Occipital lobe (tissue), 2 donors: ENCODE data around the gene CPNE4. TPM values are rescaled to one million over a fixed set of nuclear protein-coding genes. Genes with fewer than 3 reads are reported as not detected.
"Not testable (repeated sequence)": the region's sequence is repeated elsewhere in the genome, so short reads cannot be mapped to it uniquely, and the experiment has no call there.

Source experiments
- DNase-seq: peaks from one replicate; lab custom pipeline; 2025; lab: John Stamatoyannopoulos, UW
- total RNA-seq: library from RNA; depleted of rRNA; stranded (reverse); fragments of >200 nt; gene quantifications from one replicate; pipeline ENCODE4 v1.2.3, GENCODE V29; 2014

Gene CPNE4
- total RNA-seq, 1 donor from 2014 or later, result 3.4 TPM

DNA sequence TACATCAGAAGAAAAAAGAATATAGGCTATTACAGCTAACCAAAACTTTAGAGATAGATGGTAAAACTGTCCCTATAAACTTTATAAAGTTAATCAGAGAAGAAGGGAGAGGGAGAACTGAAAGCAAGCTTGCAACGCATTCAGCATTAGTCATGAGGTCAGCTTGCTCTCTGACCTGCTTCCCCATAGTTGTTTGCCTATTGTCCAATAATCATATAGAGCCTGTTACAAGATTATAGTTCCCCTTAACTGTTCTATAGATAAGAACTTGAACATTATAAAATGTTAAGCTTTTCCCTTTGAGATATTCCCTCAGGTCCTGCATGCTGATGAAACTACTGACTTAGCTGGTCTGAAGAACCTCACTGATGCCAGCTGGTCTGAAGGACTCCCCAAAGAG, 74.5 kb downstream of the CPNE4 start:
- DNase-seq, result no peak

GRCh38 chr3:131957980-131958379, 76.8 kb downstream of the CPNE4 start:
- DNase-seq, result no peak

- DNase-seq, result no peak
Observed at GRCh38 chr3:131957511-131957910, 77.3 kb downstream of the CPNE4 start.

DNA sequence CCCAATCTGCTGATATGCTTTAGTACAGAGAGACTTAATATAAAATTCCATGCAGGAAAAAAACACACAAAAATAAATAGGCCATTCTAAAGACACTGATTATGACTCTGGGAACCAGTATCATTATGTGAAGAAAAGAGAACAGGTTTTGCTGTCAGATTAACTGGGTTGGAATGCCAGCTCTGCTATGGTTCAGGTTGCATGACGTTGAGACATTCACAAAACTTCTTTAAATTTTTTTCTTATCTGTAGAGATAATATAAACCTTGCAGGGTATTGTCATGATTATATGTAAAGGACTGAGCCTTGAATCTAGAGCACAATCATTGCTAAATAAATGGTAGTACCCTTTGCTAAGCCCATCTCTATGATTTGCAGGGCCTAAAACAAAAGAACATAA, 86.0 kb downstream of the CPNE4 start:
- no peak for DNase-seq

DNA sequence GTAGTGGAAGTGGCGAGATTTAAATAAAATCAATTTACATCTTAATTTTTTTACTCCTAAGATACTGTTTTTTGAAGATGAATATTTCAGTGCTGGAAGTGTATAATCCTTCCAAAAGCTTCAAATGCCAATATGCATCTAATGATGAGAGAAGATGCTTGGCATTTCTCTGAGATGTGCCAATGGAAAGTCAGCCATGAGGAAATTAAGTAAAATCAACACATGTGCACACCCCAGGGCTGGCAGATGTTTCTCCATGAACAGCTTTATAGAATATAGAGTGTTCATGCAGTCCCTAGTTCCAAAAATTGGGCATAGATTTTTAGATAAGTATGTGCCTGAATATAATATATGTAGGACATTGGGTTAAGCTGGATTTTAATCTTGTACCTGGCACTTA, 90.1 kb downstream of the CPNE4 start:
- DNase-seq, result no peak

DNA sequence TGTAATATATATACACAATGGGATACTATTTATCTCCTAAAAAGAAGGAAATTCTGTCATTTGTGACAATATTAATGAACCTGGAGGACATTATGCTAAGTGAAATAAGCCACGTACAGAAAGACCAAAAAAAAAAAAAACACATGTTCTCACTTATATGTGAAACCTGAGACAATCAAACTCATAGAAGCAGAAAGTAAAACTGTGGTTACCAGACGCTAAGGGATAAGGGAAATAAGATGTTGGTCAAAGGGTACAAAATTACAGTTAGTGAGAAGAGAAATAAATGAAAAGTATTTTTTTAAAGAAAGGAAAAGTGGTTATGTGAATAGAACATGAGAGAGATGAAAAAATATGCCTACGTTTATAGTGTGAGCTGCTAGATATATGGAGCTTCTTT, 101.1 kb downstream of the CPNE4 start:
- DNase-seq, result no peak

DNA sequence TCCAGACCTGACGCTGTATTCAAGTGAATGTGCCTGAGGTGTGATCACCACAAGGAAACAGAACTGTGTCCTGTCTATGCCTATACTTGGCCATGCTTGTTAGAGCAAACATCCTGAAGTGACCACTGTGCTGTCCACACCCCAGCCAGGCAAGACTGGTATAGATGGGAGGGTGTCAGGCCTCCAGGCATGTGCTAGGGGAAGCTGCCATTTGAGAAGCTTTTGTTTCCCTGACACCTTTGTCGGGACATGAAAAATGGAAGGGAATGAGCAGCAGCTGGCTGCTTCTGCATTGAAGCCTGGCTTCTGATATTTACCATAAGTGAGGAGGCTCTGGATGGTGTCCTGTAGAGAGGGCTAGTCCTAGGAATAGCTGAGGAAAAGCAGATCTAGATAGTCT, 106.2 kb downstream of the CPNE4 start:
- no peak for DNase-seq

GRCh38 chr3:131925571-131925970, 109.2 kb downstream of the CPNE4 start:
- DNase-seq, result no peak

GRCh38 chr3:131922356-131922755, 112.5 kb downstream of the CPNE4 start:
- no peak for DNase-seq

DNA sequence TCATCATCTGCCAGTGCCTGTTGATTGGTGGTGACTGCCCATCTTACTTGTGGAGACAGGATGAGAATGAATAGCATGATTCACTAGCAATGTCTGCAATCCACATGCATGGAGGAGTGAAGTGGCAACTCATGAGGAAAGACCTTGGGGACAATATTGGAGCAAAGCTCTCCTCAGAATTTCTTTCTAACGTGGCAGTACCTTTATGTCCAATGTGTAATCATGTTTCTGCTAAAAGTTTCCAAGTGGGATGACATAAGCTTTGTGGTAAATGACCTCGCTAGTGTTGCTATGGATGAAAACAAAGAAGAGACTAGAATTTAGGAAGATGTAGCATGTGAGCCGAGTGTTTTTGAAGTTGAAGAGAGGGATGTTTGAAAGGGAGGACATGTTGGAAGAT, 117.8 kb downstream of the CPNE4 start:
- DNase-seq, result no peak

DNA sequence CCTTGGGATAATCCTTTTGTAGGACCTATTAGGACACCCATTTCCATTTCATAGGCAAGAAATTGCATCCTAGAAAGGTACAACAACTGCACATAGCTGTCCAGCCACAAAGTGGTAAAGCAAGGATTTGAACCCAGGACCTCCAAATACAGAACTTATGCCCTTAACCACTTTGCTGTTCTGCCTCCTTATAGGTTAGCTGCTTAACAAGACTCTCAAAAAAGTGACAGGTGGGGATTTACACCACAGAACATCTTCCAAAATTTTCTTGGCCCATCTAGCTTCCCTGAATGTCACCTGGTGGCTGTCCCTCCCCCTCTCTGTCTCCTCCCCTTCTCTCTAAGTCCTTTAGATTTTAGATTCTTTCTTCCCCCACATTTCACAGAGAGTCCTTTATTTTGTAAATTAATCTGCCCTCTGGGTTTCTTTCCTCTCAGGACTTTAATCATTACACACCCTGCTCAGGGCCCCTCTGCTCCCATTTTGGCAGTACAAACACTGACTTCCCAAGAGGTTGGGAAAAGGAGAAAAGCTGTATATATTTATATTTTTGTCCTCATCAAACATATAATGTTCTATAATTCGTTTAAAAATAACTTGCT, 120.6 kb downstream of the CPNE4 start:
- no peak for DNase-seq

GRCh38 chr3:131912255-131912654, 122.6 kb downstream of the CPNE4 start:
- no peak for DNase-seq

DNA sequence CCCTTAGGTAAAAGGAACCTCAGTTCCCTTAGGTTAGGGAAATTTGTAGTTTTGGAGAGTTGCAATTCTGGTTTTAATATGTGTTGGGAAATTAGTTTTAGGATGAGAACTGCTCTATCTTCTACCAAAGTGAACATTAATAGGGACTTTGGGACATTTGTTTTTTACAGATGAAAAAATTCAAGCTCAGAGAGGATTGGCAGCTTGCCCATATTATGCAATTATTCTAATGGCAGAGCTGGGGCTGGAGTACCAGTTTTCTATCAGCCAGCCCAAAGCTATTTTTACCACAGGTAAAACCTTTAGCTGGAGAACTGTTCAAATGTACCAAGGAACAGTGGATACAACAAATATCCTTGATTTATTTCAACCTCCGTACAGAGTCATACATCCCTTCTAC, 127.0 kb downstream of the CPNE4 start:
- no peak for DNase-seq

DNA sequence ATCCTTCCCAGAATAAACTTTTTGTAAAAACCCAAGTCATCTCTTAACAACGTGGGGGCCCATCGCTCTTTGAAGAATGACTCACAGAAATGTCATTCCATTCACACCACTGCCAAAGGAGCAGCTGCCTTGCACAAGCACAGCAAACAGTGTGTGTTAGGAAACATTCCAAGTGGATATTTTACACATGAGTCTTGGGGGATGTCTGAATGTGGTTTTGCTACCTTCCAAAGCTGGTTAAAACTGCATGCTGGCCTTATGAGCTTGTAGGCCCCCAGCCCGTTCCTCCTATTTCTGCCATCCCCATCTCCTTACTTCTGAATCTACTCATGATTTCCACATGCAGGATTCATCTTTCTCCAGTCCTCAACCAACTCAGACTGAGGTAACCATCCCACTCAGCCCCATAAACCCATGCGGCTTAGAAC, 130.8 kb downstream of the CPNE4 start:
- peak; percentile 1 for DNase-seq

DNA sequence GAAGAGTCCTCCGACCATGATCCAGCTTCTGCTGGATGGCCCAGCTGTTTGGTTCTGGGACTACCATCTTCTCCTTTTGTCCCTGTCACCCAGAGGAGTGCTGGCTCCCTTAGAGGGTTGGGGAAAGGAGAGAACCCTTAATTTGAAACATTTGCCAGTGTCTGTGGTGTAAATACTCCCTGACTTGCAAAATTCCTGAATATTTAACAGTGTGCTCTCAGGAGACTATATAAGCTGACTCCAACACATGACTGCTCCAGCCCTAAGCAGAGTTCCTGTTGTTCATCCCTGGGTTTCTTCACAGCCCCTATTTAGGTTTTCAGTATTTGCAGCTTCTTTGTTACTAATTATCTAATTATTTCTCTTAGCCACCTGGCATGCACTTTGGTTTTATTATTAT, 133.1 kb downstream of the CPNE4 start:
- DNase-seq, result no peak

DNA sequence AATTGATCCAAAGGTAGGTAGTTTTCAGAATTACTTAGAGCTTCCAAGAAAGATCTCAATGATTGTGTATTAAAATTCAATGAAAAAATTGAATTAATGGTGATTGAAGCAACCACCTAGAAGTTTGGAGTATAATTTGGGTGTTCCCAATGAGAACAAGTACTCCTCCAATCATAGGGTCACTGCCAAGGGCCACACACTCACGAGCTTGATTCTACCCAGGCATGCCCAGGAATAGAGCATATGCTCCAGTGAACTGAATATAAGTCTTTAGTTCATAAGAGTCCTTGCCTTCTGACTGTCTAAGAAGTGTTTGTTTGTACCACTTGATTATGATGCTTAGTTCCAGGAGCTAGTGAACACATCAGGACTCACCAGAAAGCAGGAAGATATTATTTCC, 133.9 kb downstream of the CPNE4 start:
- no peak for DNase-seq

GRCh38 chr3:131899021-131899420, 135.8 kb downstream of the CPNE4 start:
- DNase-seq, result no peak

- DNase-seq, result no peak
Observed at GRCh38 chr3:131898346-131898745, 136.5 kb downstream of the CPNE4 start.

GRCh38 chr3:131896285-131896684, 138.5 kb downstream of the CPNE4 start:
- DNase-seq, result no peak

GRCh38 chr3:131895766-131896165, 139.0 kb downstream of the CPNE4 start:
- no peak for DNase-seq

GRCh38 chr3:131892331-131892730, 142.5 kb downstream of the CPNE4 start:
- no peak for DNase-seq

GRCh38 chr3:131885871-131886270, 148.9 kb downstream of the CPNE4 start:
- DNase-seq, result not testable (repeated sequence)

- no peak for DNase-seq
Observed at GRCh38 chr3:131883711-131884407, 151.0 kb downstream of the CPNE4 start.

DNA sequence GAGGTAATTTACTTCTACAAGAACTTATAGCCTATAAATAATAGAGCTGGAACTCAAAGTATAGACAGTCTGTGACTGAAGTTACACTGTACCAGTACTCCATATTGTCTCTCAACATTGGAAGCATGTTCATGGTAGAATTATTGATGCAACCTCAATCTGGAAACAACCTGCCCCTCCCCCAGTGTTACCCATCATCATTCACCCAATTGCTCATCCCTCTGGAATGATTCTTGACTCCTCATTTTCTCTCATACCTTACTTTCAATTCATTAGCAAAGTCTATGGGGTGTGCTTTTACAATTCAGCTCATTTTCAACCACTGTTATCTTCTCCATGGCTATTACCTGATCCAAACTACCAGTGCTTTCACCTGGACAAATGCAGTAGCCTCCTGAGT, 151.7 kb downstream of the CPNE4 start:
- no peak for DNase-seq
